ENCODE data around the gene BAIAP3.

The BAIAP3 gene

GRCh38 chr16:1333854-1334700 is 632 bp downstream of the BAIAP3 start:
- DNase-seq = no peak

GRCh38 chr16:1334739-1335138 is 1.3 kb downstream of the BAIAP3 start:
- DNase-seq = no peak

- DNase-seq = no peak
Measured at GRCh38 chr16:1335211-1335971, 1.9 kb downstream of the BAIAP3 start.

GRCh38 chr16:1335996-1336395 is 2.6 kb downstream of the BAIAP3 start:
- no peak for DNase-seq

- no peak for DNase-seq
Measured at GRCh38 chr16:1336619-1337018, 3.2 kb downstream of the BAIAP3 start.

GRCh38 chr16:1337486-1337885 is 4.0 kb downstream of the BAIAP3 start:
- DNase-seq = no peak

- no peak for DNase-seq
Measured at GRCh38 chr16:1338119-1338730, 4.8 kb downstream of the BAIAP3 start.

- DNase-seq = no peak
Measured at GRCh38 chr16:1338855-1339675, 5.6 kb downstream of the BAIAP3 start.

GRCh38 chr16:1340730-1341494 is 7.5 kb downstream of the BAIAP3 start:
- no peak for DNase-seq

- no peak for DNase-seq
Measured at GRCh38 chr16:1341495-1342420, 8.3 kb downstream of the BAIAP3 start.

- DNase-seq = peak; percentile 84
Measured at GRCh38 chr16:1342526-1343427, 9.3 kb downstream of the BAIAP3 start.

GRCh38 chr16:1343428-1344242 is 10.2 kb downstream of the BAIAP3 start:
- DNase-seq = no peak

- no peak for DNase-seq
Measured at GRCh38 chr16:1344499-1344898, 11.1 kb downstream of the BAIAP3 start.

- no peak for DNase-seq
Measured at GRCh38 chr16:1345087-1345486, 11.6 kb downstream of the BAIAP3 start.

GRCh38 chr16:1345651-1346421 is 12.4 kb downstream of the BAIAP3 start:
- DNase-seq = no peak

GRCh38 chr16:1346422-1347285 is 13.2 kb downstream of the BAIAP3 start:
- DNase-seq = no peak

GRCh38 chr16:1347286-1347855 is 13.9 kb downstream of the BAIAP3 start:
- no peak for DNase-seq

Measured in GF-D8 (cell line).